Upper lobe of left lung (tissue), 6 donors: ENCODE data around the gene SP140. TPM values are rescaled to one million over a fixed set of nuclear protein-coding genes. Genes with fewer than 3 reads are reported as not detected.
"Not testable (repeated sequence)": the region's sequence is repeated elsewhere in the genome, so short reads cannot be mapped to it uniquely, and the experiment has no call there.

Experiments
- ATAC-seq, 2 donors: fragments of 200-7000 bp; cut with Tn5 transposase; one replicate each; pipeline ENCODE4 v1.9.1; 2022; ENCODE audit warnings: mild to moderate bottlenecking in 2 of 2, moderate library complexity in 2 of 2; ENCODE audit not compliant: low FRiP score in 2 of 2
- DNase-seq, 2 donors: peaks; one replicate each; pipeline ENCODE4 v3.0.0-alpha.2; 2019 to 2020
- H3K27ac ChIP-seq, 4 donors: fragments of 200-600 bp; sonication (generic); one replicate each; pipeline ENCODE4 v1.5.1; 2016 to 2019
- H3K27me3 ChIP-seq, 4 donors: fragments of 200-600 bp; sonication (generic); one replicate each; pipeline ENCODE4 v1.5.1; 2017 to 2019
- H3K36me3 ChIP-seq, 4 donors: fragments of 200-600 bp; sonication (generic); one replicate each; pipeline ENCODE4 v1.5.1; 2016 to 2019
- H3K4me1 ChIP-seq, 4 donors: fragments of 200-600 bp; sonication (generic); one replicate each; pipeline ENCODE4 v1.5.1; 2018 to 2019
- H3K4me3 ChIP-seq, 4 donors: fragments of 200-600 bp; sonication (generic); one replicate each; pipeline ENCODE4 v1.5.1; 2017 to 2019; ENCODE audit warnings: mild to moderate bottlenecking in 2 of 4, moderate library complexity in 1 of 4
- H3K9me3 ChIP-seq, 4 donors: fragments of 200-600 bp; sonication (generic); one replicate each; pipeline ENCODE4 v1.5.1; 2018 to 2019
- CTCF ChIP-seq, 6 experiments: fragments of 450-650 bp in 4 of 6; fragments of 200-600 bp in 2 of 6; sonication (generic) in 2 of 6; IDR thresholded peaks; one replicate each; pipeline ENCODE4 v1.5.1; 2016 to 2019; ENCODE audit warnings: antibody characterized with exemption in 6 of 6
- EP300 ChIP-seq, 4 donors: sonication (generic); formaldehyde crosslinking; IDR thresholded peaks; one replicate each; pipeline ENCODE4 v1.5.1; 2017; ENCODE audit warnings: antibody characterized with exemption in 4 of 4, control low read depth in 2 of 4
- POLR2A ChIP-seq, 4 donors: fragments of 450-650 bp; IDR thresholded peaks; one replicate each; pipeline ENCODE4 v1.5.1; 2016 to 2017; ENCODE audit warnings: antibody characterized with exemption in 4 of 4, mild to moderate bottlenecking in 2 of 4
- POLR2AphosphoS5 ChIP-seq, 2 donors: sonication (generic); formaldehyde crosslinking; IDR thresholded peaks; one replicate each; pipeline ENCODE4 v1.5.1; 2017; ENCODE audit warnings: antibody characterized with exemption in 2 of 2
- WGBS, 2 donors: methylation state at CpG; one replicate each; pipeline ENCODE4 v1.1.5; 2017 to 2018; 5-methylcytosine and 5-hydroxymethylcytosine counted together
- total RNA-seq, 6 donors: library from RNA; depleted of rRNA in 4 of 6; stranded (reverse); fragments of >200 nt in 4 of 6; gene quantifications; one replicate each; pipeline versions ENCODE4 v1.1.0 to v1.2.1, GENCODE V29; 2016 to 2021
- donor health status: DM: no; HTN: no; CAD: no; lungs with moderate emphysema.
- donor health status: DM: no; HTN: yes; CAD: no; lungs with severe emphysema.

SP140 gene
- total RNA-seq, 6 donors from 2014 or later, result 5.1 to 15.7 (median 9.7) TPM

- ATAC-seq, result no peak
- 97% methylated on average over 2 of the region's 2 CpGs; no CpG with 5 or more reads in 1 of the 2 donors for WGBS, 2 donors
- no peak overlapping the region for H3K27ac ChIP-seq
- TF ChIP-seq POLR2AphosphoS5 (IDR thresholded peaks at IDR 0.05) (no peak), POLR2A (IDR thresholded peaks at IDR 0.05) (no peak), CTCF (IDR thresholded peaks at IDR 0.05) (no peak), EP300 (IDR thresholded peaks at IDR 0.05) (no peak)
- no peaks in the 10 kb centered on the region for H3K4me1 ChIP-seq
- no peak overlapping the region for H3K4me3 ChIP-seq
- no peaks in the 10 kb centered on the region for H3K9me3 ChIP-seq
- H3K36me3 ChIP-seq, result no peaks in the 10 kb centered on the region
- no peaks in the 10 kb centered on the region for H3K27me3 ChIP-seq
- no peak for DNase-seq
These were observed 81.9 kb downstream of the SP140 start for GRCh38 chr2:230307485-230307884.

GRCh38 chr2:230308402-230309000 is 83.0 kb downstream of the SP140 start:
- Histone ChIP-seq H3K27me3 (no peaks in the 10 kb centered on the region), H3K4me3 (no peak overlapping the region), H3K27ac (no peak overlapping the region), H3K4me1 (no peaks in the 10 kb centered on the region), H3K36me3 (no peaks in the 10 kb centered on the region), H3K9me3 (no peaks in the 10 kb centered on the region)
- WGBS, 2 donors, result 94 to 96% methylated on average over 12 of the region's 12 CpGs
- DNase-seq (peak in 1 of 2 donors; percentile 61), ATAC-seq (no peak)
- TF ChIP-seq CTCF (IDR thresholded peaks at IDR 0.05) (no peak), POLR2AphosphoS5 (IDR thresholded peaks at IDR 0.05) (no peak), POLR2A (IDR thresholded peaks at IDR 0.05) (no peak), EP300 (IDR thresholded peaks at IDR 0.05) (no peak)

- ATAC-seq, result not testable (repeated sequence)
These were observed 85.3 kb downstream of the SP140 start for GRCh38 chr2:230310792-230311191.

GRCh38 chr2:230311634-230312033 is 86.1 kb downstream of the SP140 start:
- not testable (repeated sequence) for H3K27me3 ChIP-seq, H3K36me3 ChIP-seq, H3K4me3 ChIP-seq, DNase-seq, H3K9me3 ChIP-seq, H3K4me1 ChIP-seq, ATAC-seq, H3K27ac ChIP-seq
- WGBS, 2 donors, result 71 to 94% methylated on average over 1 of the region's 1 CpG

More at GRCh38 chr2:230310792-230311191, 85.3 kb downstream of the SP140 start:
- H3K27me3 ChIP-seq, H3K4me3 ChIP-seq, H3K36me3 ChIP-seq, H3K4me1 ChIP-seq, DNase-seq, H3K27ac ChIP-seq, H3K9me3 ChIP-seq: not testable (repeated sequence)
- WGBS, 2 donors, result 100% methylated on average over 1 of the region's 5 CpGs

GRCh38 chr2:230312638-230313037 is 87.1 kb downstream of the SP140 start:
- TF ChIP-seq POLR2A (IDR thresholded peaks at IDR 0.05), result no peak
- no peak for TF ChIP-seq POLR2AphosphoS5 (IDR thresholded peaks at IDR 0.05)
- TF ChIP-seq EP300 (IDR thresholded peaks at IDR 0.05), result no peak
- TF ChIP-seq CTCF (IDR thresholded peaks at IDR 0.05), result no peak

GRCh38 chr2:230317366-230317765 is 91.8 kb downstream of the SP140 start:
- 93 to 100% methylated on average over 1 to 3 of the region's 3 CpGs for WGBS, 2 donors
- Histone ChIP-seq H3K4me1 (peaks cover 13 to 18% (median 15%) of the 10 kb centered on the region in 4 donors), H3K36me3 (no peaks in the 10 kb centered on the region), H3K9me3 (no peaks in the 10 kb centered on the region), H3K27me3 (no peaks in the 10 kb centered on the region), H3K27ac (peak overlapping the region in 2 of 4 donors; percentile 1 to 71), H3K4me3 (no peak overlapping the region)
- TF ChIP-seq POLR2AphosphoS5 (IDR thresholded peaks at IDR 0.05) (no peak), POLR2A (IDR thresholded peaks at IDR 0.05) (no peak), EP300 (IDR thresholded peaks at IDR 0.05) (no peak), CTCF (IDR thresholded peaks at IDR 0.05) (no peak)
- no peak for DNase-seq
- no peak for ATAC-seq

More at GRCh38 chr2:230312638-230313037, 87.1 kb downstream of the SP140 start:
- no peak for ATAC-seq
- no peaks in the 10 kb centered on the region for H3K36me3 ChIP-seq
- H3K4me1 ChIP-seq, result no peaks in the 10 kb centered on the region
- H3K27ac ChIP-seq, result no peak overlapping the region
- no peak overlapping the region for H3K4me3 ChIP-seq
- WGBS, 2 donors, result 92 to 97% methylated on average over 2 of the region's 2 CpGs
- DNase-seq, result no peak
- H3K27me3 ChIP-seq, result no peaks in the 10 kb centered on the region
- H3K9me3 ChIP-seq, result no peaks in the 10 kb centered on the region
